Esophagus muscularis mucosa (tissue), 4 donors: ENCODE results near the gene PCDH15.

Experiments
- EP300 ChIP-seq: sonication (generic); formaldehyde crosslinking; IDR thresholded peaks from one replicate; pipeline ENCODE4 v1.6.1; 2017; ENCODE audit warnings: antibody characterized with exemption
- POLR2A ChIP-seq: fragments of 450-650 bp; IDR thresholded peaks from one replicate; pipeline ENCODE4 v1.6.1; 2017; ENCODE audit warnings: antibody characterized with exemption, moderate library complexity, mild to moderate bottlenecking, low read depth
- POLR2AphosphoS5 ChIP-seq, 2 donors: sonication (generic); formaldehyde crosslinking; IDR thresholded peaks; one replicate each; pipeline ENCODE4 v1.6.1; 2017; ENCODE audit warnings: antibody characterized with exemption in 2 of 2
- TF ChIP-seq, protein P1 (sequence below), 3 experiments: fragments of 200-600 bp in 2 of 3; fragments of 450-650 bp in 1 of 3; sonication (generic) in 2 of 3; IDR thresholded peaks; one replicate each; pipeline ENCODE4 v1.5.1; 2017 to 2019; ENCODE audit warnings: antibody characterized with exemption in 3 of 3, mild to moderate bottlenecking in 2 of 3, moderate library complexity in 1 of 3

- TF ChIP-seq, protein P1, sequence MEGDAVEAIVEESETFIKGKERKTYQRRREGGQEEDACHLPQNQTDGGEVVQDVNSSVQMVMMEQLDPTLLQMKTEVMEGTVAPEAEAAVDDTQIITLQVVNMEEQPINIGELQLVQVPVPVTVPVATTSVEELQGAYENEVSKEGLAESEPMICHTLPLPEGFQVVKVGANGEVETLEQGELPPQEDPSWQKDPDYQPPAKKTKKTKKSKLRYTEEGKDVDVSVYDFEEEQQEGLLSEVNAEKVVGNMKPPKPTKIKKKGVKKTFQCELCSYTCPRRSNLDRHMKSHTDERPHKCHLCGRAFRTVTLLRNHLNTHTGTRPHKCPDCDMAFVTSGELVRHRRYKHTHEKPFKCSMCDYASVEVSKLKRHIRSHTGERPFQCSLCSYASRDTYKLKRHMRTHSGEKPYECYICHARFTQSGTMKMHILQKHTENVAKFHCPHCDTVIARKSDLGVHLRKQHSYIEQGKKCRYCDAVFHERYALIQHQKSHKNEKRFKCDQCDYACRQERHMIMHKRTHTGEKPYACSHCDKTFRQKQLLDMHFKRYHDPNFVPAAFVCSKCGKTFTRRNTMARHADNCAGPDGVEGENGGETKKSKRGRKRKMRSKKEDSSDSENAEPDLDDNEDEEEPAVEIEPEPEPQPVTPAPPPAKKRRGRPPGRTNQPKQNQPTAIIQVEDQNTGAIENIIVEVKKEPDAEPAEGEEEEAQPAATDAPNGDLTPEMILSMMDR (IDR thresholded peaks at IDR 0.05): no peak
- TF ChIP-seq POLR2AphosphoS5 (IDR thresholded peaks at IDR 0.05) (no peak), POLR2A (no peak), EP300 (no peak)
These were observed 1030.1 kb downstream of the PCDH15 start for GRCh38 chr10:53770903-53771302.
